Neural progenitor cell (in vitro differentiated cells): Measurements from ENCODE around the gene LPCAT2. TPM values are rescaled to one million over a fixed set of nuclear protein-coding genes. Genes with fewer than 3 reads are reported as not detected.

Experiments used
- DNase-seq: peaks from one replicate; pipeline ENCODE4 v3.0.0-alpha.2; 2016; ENCODE audit warnings: low spot score
- H2AFZ ChIP-seq: fragments of 200-600 bp; sonication (generic); replicated peaks from 2 replicates; pipeline ENCODE4 v1.6.1; 2016; ENCODE audit warnings: antibody characterized with exemption
- H3F3A ChIP-seq: fragments of 200-600 bp; sonication (generic); 2 replicates; pipeline ENCODE4 v1.6.1; 2016; ENCODE audit warnings: antibody characterized with exemption, low read depth
- H3K27ac ChIP-seq: fragments of 200-600 bp; sonication (generic); 2 replicates; pipeline ENCODE4 v1.5.1; 2016; ENCODE audit warnings: mild to moderate bottlenecking
- H3K27me3 ChIP-seq: fragments of 200-600 bp; sonication (generic); 2 replicates; pipeline ENCODE4 v1.6.1; 2016; ENCODE audit warnings: mild to moderate bottlenecking, moderate library complexity
- H3K36me3 ChIP-seq: fragments of 200-600 bp; sonication (generic); 2 replicates; pipeline ENCODE4 v1.5.1; 2016
- H3K4me1 ChIP-seq: fragments of 200-600 bp; sonication (generic); 2 replicates; pipeline ENCODE4 v1.6.1; 2016; ENCODE audit warnings: mixed run types
- H3K4me2 ChIP-seq: fragments of 200-600 bp; sonication (generic); 2 replicates; pipeline ENCODE4 v1.6.1; 2016
- H3K4me3 ChIP-seq: fragments of 200-600 bp; sonication (generic); 2 replicates; pipeline ENCODE4 v1.5.1; 2016
- H3K79me2 ChIP-seq: fragments of 200-600 bp; sonication (generic); 2 replicates; pipeline ENCODE4 v1.6.1; 2016; ENCODE audit warnings: low read depth
- H3K9ac ChIP-seq: fragments of 200-600 bp; sonication (generic); 2 replicates; pipeline ENCODE4 v1.6.1; 2016
- H3K9me3 ChIP-seq: fragments of 200-600 bp; sonication (generic); 2 replicates; pipeline ENCODE4 v1.5.1; 2016; ENCODE audit warnings: low read depth
- H4K20me1 ChIP-seq: fragments of 200-600 bp; sonication (generic); 2 replicates; pipeline ENCODE4 v1.6.1; 2016; ENCODE audit warnings: low read depth
- H3K27ac Mint-ChIP-seq: 3 replicates; pipeline ENCODE4 v1.8.0; 2021; ENCODE audit warnings: mixed read lengths
- H3K27me3 Mint-ChIP-seq: 2 replicates; pipeline ENCODE4 v1.8.0; 2022; ENCODE audit warnings: low read depth, mild to moderate bottlenecking, inconsistent platforms, moderate library complexity, mixed read lengths; ENCODE audit not compliant: insufficient read depth
- H3K36me3 Mint-ChIP-seq: 3 replicates; pipeline ENCODE4 v1.8.0; 2021; ENCODE audit warnings: mixed read lengths
- H3K4me1 Mint-ChIP-seq: 3 replicates; pipeline ENCODE4 v1.8.0; 2021; ENCODE audit warnings: mixed read lengths
- H3K4me3 Mint-ChIP-seq: 3 replicates; pipeline ENCODE4 v1.8.0; 2021; ENCODE audit warnings: mild to moderate bottlenecking, moderate library complexity, mixed read lengths
- H3K9me3 Mint-ChIP-seq: 3 replicates; pipeline ENCODE4 v1.8.0; 2020; ENCODE audit warnings: mixed read lengths
- CTCF ChIP-seq: fragments of 200-600 bp; sonication (generic); IDR thresholded peaks from 2 replicates; pipeline ENCODE4 v1.5.1; 2017; ENCODE audit warnings: antibody characterized with exemption, mild to moderate bottlenecking
- EZH2 ChIP-seq: fragments of 200-600 bp; sonication (generic); IDR thresholded peaks from 2 replicates; pipeline ENCODE4 v1.6.1; 2017; ENCODE audit warnings: antibody characterized with exemption, mild to moderate bottlenecking, moderate library complexity
- EZH2phosphoT487 ChIP-seq: fragments of 200-600 bp; sonication (generic); IDR thresholded peaks from 2 replicates; pipeline ENCODE4 v1.6.1; 2017; ENCODE audit warnings: antibody characterized with exemption
- total RNA-seq: library from RNA; depleted of rRNA; stranded (reverse); fragments of >200 nt; gene quantifications from 2 replicates; pipeline ENCODE4 v1.2.3, GENCODE V29; 2015; ENCODE audit warnings: low replicate concordance

The LPCAT2 gene
- total RNA-seq, 1 donor from 2014 or later, result 14.2 TPM

DNA sequence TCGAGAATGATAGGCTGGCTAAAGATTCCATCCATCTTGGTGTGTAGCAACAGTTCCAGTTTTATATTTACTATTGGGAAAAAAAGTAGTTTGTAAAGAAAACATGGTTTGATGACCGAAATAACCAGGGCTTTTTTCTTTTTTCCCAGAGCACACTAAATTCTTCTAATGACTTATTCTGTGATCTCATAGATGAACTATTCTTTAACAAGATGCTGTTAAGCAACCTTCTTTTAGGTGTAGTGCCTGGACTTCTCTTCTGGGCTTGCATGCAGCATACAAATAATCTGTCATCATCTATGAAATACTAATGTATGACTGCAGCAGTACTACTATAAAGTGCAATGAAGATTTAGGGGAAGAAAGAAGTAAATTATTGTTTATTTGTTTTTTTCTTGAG, 46.6 kb downstream of the LPCAT2 start:
- no peak overlapping the region for H3K4me3 ChIP-seq
- Mint-ChIP-seq H3K27ac (no peak overlapping the region), H3K9me3 (no peaks in the 10 kb centered on the region), H3K27me3 (no peaks in the 10 kb centered on the region), H3K4me1 (no peaks in the 10 kb centered on the region), H3K4me3 (no peak overlapping the region), H3K36me3 (peaks cover 17% of the 10 kb centered on the region)
- H3K36me3 ChIP-seq, result no peaks in the 10 kb centered on the region
- no peak for TF ChIP-seq EZH2
- TF ChIP-seq EZH2phosphoT487, result no peak
- no peak for TF ChIP-seq CTCF
- no peaks in the 10 kb centered on the region for H3K79me2 ChIP-seq
- H3K9me3 ChIP-seq, result no peaks in the 10 kb centered on the region
- DNase-seq, result no peak
- no peaks in the 10 kb centered on the region for H3K4me1 ChIP-seq
- H3K4me2 ChIP-seq, result no peak overlapping the region
- H3K27ac ChIP-seq, result no peak overlapping the region
- no peak overlapping the region for H3K9ac ChIP-seq
- no peaks in the 10 kb centered on the region for H4K20me1 ChIP-seq
- no peak overlapping the region for H2AFZ ChIP-seq
- H3F3A ChIP-seq, result no peaks in the 10 kb centered on the region
- no peaks in the 10 kb centered on the region for H3K27me3 ChIP-seq

DNA sequence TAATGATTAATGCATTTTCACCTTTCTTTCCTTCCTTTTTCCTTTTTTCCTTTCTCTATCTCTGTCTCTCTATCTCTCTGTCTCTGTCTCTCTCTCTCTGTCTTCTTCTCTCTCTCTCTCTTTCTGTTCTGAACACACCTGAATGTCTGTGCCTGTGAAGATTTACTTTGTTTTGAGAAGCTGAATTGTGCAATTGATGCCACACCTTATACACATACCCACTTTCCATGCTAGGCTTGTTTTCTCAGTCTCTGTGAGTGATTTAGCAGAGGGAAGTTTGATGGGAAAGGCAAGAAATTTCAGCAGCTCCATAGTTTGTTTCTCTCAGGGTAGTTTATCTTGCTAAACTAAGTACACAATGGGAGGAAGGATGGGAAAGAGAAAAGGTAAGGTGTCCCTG, 48.3 kb downstream of the LPCAT2 start:
- Histone ChIP-seq H3K79me2 (no peaks in the 10 kb centered on the region), H3F3A (no peaks in the 10 kb centered on the region), H3K4me2 (no peak overlapping the region), H3K9ac (no peak overlapping the region), H4K20me1 (no peaks in the 10 kb centered on the region), H3K4me1 (no peaks in the 10 kb centered on the region), H2AFZ (no peak overlapping the region), H3K9me3 (no peaks in the 10 kb centered on the region), H3K27me3 (no peaks in the 10 kb centered on the region), H3K36me3 (no peaks in the 10 kb centered on the region), H3K27ac (no peak overlapping the region), H3K4me3 (no peak overlapping the region)
- DNase-seq, result no peak
- Mint-ChIP-seq H3K4me1 (no peaks in the 10 kb centered on the region), H3K36me3 (peaks cover 17% of the 10 kb centered on the region), H3K27ac (no peak overlapping the region), H3K4me3 (no peak overlapping the region), H3K9me3 (no peaks in the 10 kb centered on the region), H3K27me3 (no peaks in the 10 kb centered on the region)
- TF ChIP-seq EZH2phosphoT487 (no peak), CTCF (no peak), EZH2 (no peak)

GRCh38 chr16:55559233-55559632, 50.4 kb downstream of the LPCAT2 start:
- no peak overlapping the region for H3K27ac Mint-ChIP-seq
- DNase-seq, result no peak
- H3K4me3 ChIP-seq, result no peak overlapping the region
- H3K27ac ChIP-seq, result no peak overlapping the region
- H3K4me2 ChIP-seq, result no peak overlapping the region
- no peak overlapping the region for H3K9ac ChIP-seq
- H3K4me3 Mint-ChIP-seq, result no peak overlapping the region
- no peak for TF ChIP-seq CTCF
- no peak for TF ChIP-seq EZH2
- TF ChIP-seq EZH2phosphoT487, result no peak
- no peaks in the 10 kb centered on the region for H3K79me2 ChIP-seq
- H4K20me1 ChIP-seq, result no peaks in the 10 kb centered on the region
- peaks cover 9% of the 10 kb centered on the region for H3K36me3 Mint-ChIP-seq
- H3K27me3 ChIP-seq, result no peaks in the 10 kb centered on the region
- no peaks in the 10 kb centered on the region for H3K36me3 ChIP-seq
- no peak overlapping the region for H2AFZ ChIP-seq
- H3K9me3 ChIP-seq, result no peaks in the 10 kb centered on the region
- no peaks in the 10 kb centered on the region for H3F3A ChIP-seq
- no peaks in the 10 kb centered on the region for H3K9me3 Mint-ChIP-seq
- H3K4me1 Mint-ChIP-seq, result no peaks in the 10 kb centered on the region
- H3K4me1 ChIP-seq, result no peaks in the 10 kb centered on the region
- no peaks in the 10 kb centered on the region for H3K27me3 Mint-ChIP-seq
